Upper lobe of left lung (tissue), 4 donors: ENCODE measurements around the gene FUCA1.
"Not testable (repeated sequence)": the region's sequence is repeated elsewhere in the genome, so short reads cannot be mapped to it uniquely, and the experiment has no call there.

Source experiments
- EP300 ChIP-seq, 4 donors: sonication (generic); formaldehyde crosslinking; IDR thresholded peaks; one replicate each; pipeline ENCODE4 v1.5.1; 2017; ENCODE audit warnings: antibody characterized with exemption in 4 of 4, control low read depth in 2 of 4
- POLR2A ChIP-seq, 4 donors: fragments of 450-650 bp; IDR thresholded peaks; one replicate each; pipeline ENCODE4 v1.5.1; 2016 to 2017; ENCODE audit warnings: antibody characterized with exemption in 4 of 4, mild to moderate bottlenecking in 2 of 4
- POLR2AphosphoS5 ChIP-seq, 2 donors: sonication (generic); formaldehyde crosslinking; IDR thresholded peaks; one replicate each; pipeline ENCODE4 v1.5.1; 2017; ENCODE audit warnings: antibody characterized with exemption in 2 of 2
- TF ChIP-seq, protein P1 (sequence below), 6 experiments: fragments of 450-650 bp in 4 of 6; fragments of 200-600 bp in 2 of 6; sonication (generic) in 2 of 6; IDR thresholded peaks; one replicate each; pipeline ENCODE4 v1.5.1; 2016 to 2019; ENCODE audit warnings: antibody characterized with exemption in 6 of 6

DNA sequence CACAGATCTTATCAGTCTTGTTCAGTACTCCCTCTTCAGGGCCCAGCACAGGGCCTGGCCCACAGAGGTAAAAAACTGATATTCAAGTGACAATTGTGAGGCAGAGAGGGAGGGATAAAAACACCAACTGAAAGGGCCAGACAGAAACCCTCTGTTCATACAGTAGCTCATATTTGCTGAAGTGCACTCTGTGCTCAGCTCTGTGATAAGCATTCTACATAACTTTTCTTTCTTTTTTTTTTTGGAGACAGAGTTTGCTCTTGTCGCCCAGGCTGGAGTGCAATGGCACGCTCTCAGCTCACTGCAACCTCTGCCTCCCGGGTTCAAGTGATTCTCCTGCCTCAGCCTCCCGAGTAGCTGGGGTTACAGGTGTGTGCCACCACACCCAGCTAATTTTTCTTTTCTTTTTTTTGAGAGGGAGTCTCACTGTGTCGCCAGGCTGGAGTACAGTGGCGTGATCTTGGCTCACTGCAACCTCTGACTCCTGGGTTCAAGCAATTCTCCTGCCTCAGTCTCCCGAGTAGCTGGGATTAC is 65.2 kb downstream of the FUCA1 start:
- TF ChIP-seq EP300, POLR2AphosphoS5, POLR2A (IDR thresholded peaks at IDR 0.05): not testable (repeated sequence)
- TF ChIP-seq, protein P1, sequence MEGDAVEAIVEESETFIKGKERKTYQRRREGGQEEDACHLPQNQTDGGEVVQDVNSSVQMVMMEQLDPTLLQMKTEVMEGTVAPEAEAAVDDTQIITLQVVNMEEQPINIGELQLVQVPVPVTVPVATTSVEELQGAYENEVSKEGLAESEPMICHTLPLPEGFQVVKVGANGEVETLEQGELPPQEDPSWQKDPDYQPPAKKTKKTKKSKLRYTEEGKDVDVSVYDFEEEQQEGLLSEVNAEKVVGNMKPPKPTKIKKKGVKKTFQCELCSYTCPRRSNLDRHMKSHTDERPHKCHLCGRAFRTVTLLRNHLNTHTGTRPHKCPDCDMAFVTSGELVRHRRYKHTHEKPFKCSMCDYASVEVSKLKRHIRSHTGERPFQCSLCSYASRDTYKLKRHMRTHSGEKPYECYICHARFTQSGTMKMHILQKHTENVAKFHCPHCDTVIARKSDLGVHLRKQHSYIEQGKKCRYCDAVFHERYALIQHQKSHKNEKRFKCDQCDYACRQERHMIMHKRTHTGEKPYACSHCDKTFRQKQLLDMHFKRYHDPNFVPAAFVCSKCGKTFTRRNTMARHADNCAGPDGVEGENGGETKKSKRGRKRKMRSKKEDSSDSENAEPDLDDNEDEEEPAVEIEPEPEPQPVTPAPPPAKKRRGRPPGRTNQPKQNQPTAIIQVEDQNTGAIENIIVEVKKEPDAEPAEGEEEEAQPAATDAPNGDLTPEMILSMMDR (IDR thresholded peaks at IDR 0.05) = not testable (repeated sequence)
